Measurements from ENCODE around the gene SEL1L3. TPM values are rescaled to one million over a fixed set of nuclear protein-coding genes. Genes with fewer than 3 reads are reported as not detected.

SEL1L3 gene
- total and polyA plus RNA-seq, 9 of the 15 experiments (the other 6 are each of a cell fraction or from before 2014, with no cell fraction given): 10.0 to 44.3 (median 21.6) TPM

GRCh38 chr4:25795091-25795490, 67.7 kb downstream of the SEL1L3 start (continued):
- TF ChIP-seq ZBTB7A (IDR thresholded peaks at IDR 0.05; ENCODE audit: borderline replicate concordance, control insufficient read depth, low read depth, low read length): no peak
- TF ChIP-seq PRMT5 (CRISPR knock-in tag; IDR thresholded peaks at IDR 0.05): no peak
- peak; percentile 58 for TF ChIP-seq ZNF316 (IDR thresholded peaks at IDR 0.05)
- TF ChIP-seq ZNF408 (CRISPR knock-in tag; IDR thresholded peaks at IDR 0.05; ENCODE audit: low read depth): no peak
- TF ChIP-seq MCM3 (IDR thresholded peaks at IDR 0.05): no peak
- no peak for TF ChIP-seq FOXK1 (CRISPR knock-in tag; IDR thresholded peaks at IDR 0.05; ENCODE audit: borderline replicate concordance)
- no peak for TF ChIP-seq ZNF311 (CRISPR knock-in tag; IDR thresholded peaks at IDR 0.05)
- no peak for TF ChIP-seq ZBTB1 (CRISPR knock-in tag; IDR thresholded peaks at IDR 0.05; ENCODE audit: borderline replicate concordance, low read depth)
- peak; percentile 55; the same call in 1 of the 2 replicates for TF ChIP-seq C11orf30 (IDR thresholded peaks at IDR 0.05; ENCODE audit: low read depth)
- no peak for TF ChIP-seq SLC30A9 (CRISPR knock-in tag; IDR thresholded peaks at IDR 0.05)
- TF ChIP-seq ZSCAN32 (CRISPR knock-in tag; IDR thresholded peaks at IDR 0.05): no peak
- TF ChIP-seq NRF1 (conservative IDR thresholded peaks at IDR 0.05 in 1 of 2, IDR thresholded peaks at IDR 0.05 in 1 of 2): no peak

- Histone ChIP-seq H3K36me3 (ENCODE audit: control insufficient read depth, insufficient read depth, low read length) (0 out of 3 replicates have a peak, but pooled peaks cover 9% of the 10 kb centered on the region), H2AFZ (ENCODE audit: low read depth, low read length) (no peak overlapping the region), H3K79me2 (ENCODE audit: control insufficient read depth, insufficient read depth, low read length) (no peaks in the 10 kb centered on the region), H3K4me3 (no peak overlapping the region), H3K27me3 (ENCODE audit: control insufficient read depth in 2 of 2, insufficient read depth in 2 of 2, low read length in 2 of 2) (no peaks in the 10 kb centered on the region), H3K9me3 (replicated peaks; ENCODE audit: control insufficient read depth, insufficient read depth, low read depth, low read length) (no peaks in the 10 kb centered on the region), H3K9ac (ENCODE audit: insufficient read depth in 1 of 2, low read depth in 2 of 2, low read length in 2 of 2) (no peak overlapping the region), H4K20me1 (replicated peaks; ENCODE audit: control insufficient read depth, insufficient read depth, low read length) (peaks cover 3% of the 10 kb centered on the region; the same call in 1 of the 2 replicates), H3K4me2 (ENCODE audit: insufficient read depth, low read length) (no peak overlapping the region), H3K4me1 (replicated peaks in 1 of 2; ENCODE audit: control insufficient read depth in 2 of 2, insufficient read depth in 2 of 2, low read length in 2 of 2) (no peaks in the 10 kb centered on the region), H3K9me1 (ENCODE audit: control insufficient read depth, insufficient read depth, low read length) (no peaks in the 10 kb centered on the region), H3K27ac (ENCODE audit: extremely low read depth, low read depth, low read length) (no peak overlapping the region)
- intact Hi-C loops (cut with micrococcal nuclease) (loop anchor here (10.0 kb wide), 1 partner anchor 348 kb away; no protein-coding TSS in a partner anchor), in situ Hi-C loops (cut with MboI) (no loop called here)
- no TSS peak for BruUV-seq (replicated peaks)
- WGBS (ENCODE audit: insufficient coverage, low coverage, missing lambda C conversion rate): 75% methylated on average over 4 of the region's 4 CpGs
- no peak for TF ChIP-seq ZNF140 (CRISPR knock-in tag; IDR thresholded peaks at IDR 0.05)
- TF ChIP-seq FOXK1 (CRISPR knock-in tag; IDR thresholded peaks at IDR 0.05; ENCODE audit: borderline replicate concordance): no peak
- no peak for TF ChIP-seq ZNF589 (CRISPR knock-in tag; IDR thresholded peaks at IDR 0.05; ENCODE audit: low read depth)
- no peak for TF ChIP-seq MCM2 (IDR thresholded peaks at IDR 0.05; ENCODE audit: low read depth)
- no peak for TF ChIP-seq TAF15 (IDR thresholded peaks at IDR 0.05; ENCODE audit: low read depth, low read length)
- no peak for TF ChIP-seq IRF1 (CRISPR knock-in tag; IDR thresholded peaks at IDR 0.05; ENCODE audit: borderline replicate concordance)
- no peak for TF ChIP-seq XRCC3 (IDR thresholded peaks at IDR 0.05)
- no peak for TF ChIP-seq TFAM (CRISPR knock-in tag; conservative IDR thresholded peaks at IDR 0.05)
- ATAC-seq: no peak
- CTCF ChIA-PET (ENCODE audit: low intra/inter-chr PET ratio): no interaction called here
- no peak for DNase-seq (ENCODE audit: extremely low read depth in 1 of 4, low spot score in 3 of 4)
- FAIRE-seq: no peak
- POLR2A ChIA-PET: interaction anchor here (1.4 kb wide), 1 partner anchor 32 kb away, joined by 4 read pairs; no protein-coding TSS in a partner anchor
Observed at GRCh38 chr4:25792876-25793275, 69.9 kb downstream of the SEL1L3 start.
